DND-41 (cell line): ENCODE data around the gene NAP1L4.

Source experiments
- CTCF ChIP-seq: IDR thresholded peaks from 2 replicates; pipeline ENCODE4 v1.5.1; 2012; ENCODE audit warnings: borderline replicate concordance, low read length, moderate library complexity, mild to moderate bottlenecking; ENCODE audit not compliant: poor library complexity, severe bottlenecking; ENCODE audit errors: extremely low read depth
- EZH2 ChIP-seq: IDR thresholded peaks from 3 replicates; pipeline ENCODE4 v1.6.1; 2012; ENCODE audit warnings: borderline replicate concordance, low read depth, mild to moderate bottlenecking, moderate library complexity, low read length, inconsistent platforms; ENCODE audit not compliant: severe bottlenecking

GRCh38 chr11:2922655-2923054, 69.5 kb downstream of the NAP1L4 start:
- TF ChIP-seq CTCF (no peak), EZH2 (no peak)
